Peyer's patch (tissue), 4 donors: Measurements from ENCODE around the gene CACNA2D2.

Source experiments
- POLR2A ChIP-seq, 2 donors: fragments of 450-650 bp; IDR thresholded peaks; one replicate each; pipeline ENCODE4 v1.5.1; 2017; ENCODE audit warnings: antibody characterized with exemption in 2 of 2, mild to moderate bottlenecking in 2 of 2, moderate library complexity in 2 of 2
- TF ChIP-seq, protein P1 (sequence below), 6 experiments: fragments of 450-650 bp in 4 of 6; fragments of 200-600 bp in 2 of 6; sonication (generic) in 1 of 6; IDR thresholded peaks; one replicate each; pipeline ENCODE4 v1.5.1; 2017 to 2019; ENCODE audit warnings: antibody characterized with exemption in 6 of 6, mild to moderate bottlenecking in 3 of 6, moderate library complexity in 1 of 6

GRCh38 chr3:50427217-50427616 lies 76.2 kb downstream of the CACNA2D2 start:
- TF ChIP-seq, protein P1, sequence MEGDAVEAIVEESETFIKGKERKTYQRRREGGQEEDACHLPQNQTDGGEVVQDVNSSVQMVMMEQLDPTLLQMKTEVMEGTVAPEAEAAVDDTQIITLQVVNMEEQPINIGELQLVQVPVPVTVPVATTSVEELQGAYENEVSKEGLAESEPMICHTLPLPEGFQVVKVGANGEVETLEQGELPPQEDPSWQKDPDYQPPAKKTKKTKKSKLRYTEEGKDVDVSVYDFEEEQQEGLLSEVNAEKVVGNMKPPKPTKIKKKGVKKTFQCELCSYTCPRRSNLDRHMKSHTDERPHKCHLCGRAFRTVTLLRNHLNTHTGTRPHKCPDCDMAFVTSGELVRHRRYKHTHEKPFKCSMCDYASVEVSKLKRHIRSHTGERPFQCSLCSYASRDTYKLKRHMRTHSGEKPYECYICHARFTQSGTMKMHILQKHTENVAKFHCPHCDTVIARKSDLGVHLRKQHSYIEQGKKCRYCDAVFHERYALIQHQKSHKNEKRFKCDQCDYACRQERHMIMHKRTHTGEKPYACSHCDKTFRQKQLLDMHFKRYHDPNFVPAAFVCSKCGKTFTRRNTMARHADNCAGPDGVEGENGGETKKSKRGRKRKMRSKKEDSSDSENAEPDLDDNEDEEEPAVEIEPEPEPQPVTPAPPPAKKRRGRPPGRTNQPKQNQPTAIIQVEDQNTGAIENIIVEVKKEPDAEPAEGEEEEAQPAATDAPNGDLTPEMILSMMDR (IDR thresholded peaks at IDR 0.05) = no peak
- no peak for TF ChIP-seq POLR2A (IDR thresholded peaks at IDR 0.05)
